ENCODE results near the gene EWSR1.

EWSR1 gene

GRCh38 chr22:29267462-29267857 is 608 bp upstream of the EWSR1 start:
- Histone ChIP-seq H3K4me2 (ENCODE audit: low read depth, low read length, poor library complexity, severe bottlenecking) (peak overlapping the region; percentile 100), H3F3A (ENCODE audit: low read depth) (0 out of 2 replicates have a peak, but pooled peaks cover under 1% of the 10 kb centered on the region), H3K79me2 (ENCODE audit: insufficient read depth, low read length) (peaks cover 73% of the 10 kb centered on the region), H4K20me1 (ENCODE audit: insufficient read depth, low read length, poor library complexity, severe bottlenecking) (peaks cover 46% of the 10 kb centered on the region), H3K4me3 (ENCODE audit: low read length, poor library complexity, severe bottlenecking) (peak overlapping the region; percentile 94), H3K9ac (ENCODE audit: low read depth, low read length, poor library complexity, severe bottlenecking) (peak overlapping the region; percentile 99), H3K4me1 (ENCODE audit: insufficient read depth, low read length, poor library complexity, severe bottlenecking) (peaks cover 46% of the 10 kb centered on the region), H3K36me3 (ENCODE audit: insufficient read depth, low read length) (peaks cover 15% of the 10 kb centered on the region), H2AFZ (ENCODE audit: low read length) (peak overlapping the region; percentile 94), H3K9me2 (replicated peaks; ENCODE audit: low read depth, low read length) (no peaks in the 10 kb centered on the region), H3K27me3 (ENCODE audit: insufficient read depth, low read length, poor library complexity, severe bottlenecking) (peaks cover 6% of the 10 kb centered on the region), H3K9me3 (ENCODE audit: insufficient read depth, low read depth, low read length) (no peaks in the 10 kb centered on the region)
- TF ChIP-seq CTCF (conservative IDR thresholded peaks at IDR 0.05; ENCODE audit: low read length) (no peak), EZH2phosphoT487 (IDR thresholded peaks at IDR 0.05; ENCODE audit: borderline replicate concordance) (no peak)

- Histone ChIP-seq H4K20me1 (ENCODE audit: insufficient read depth, low read length, poor library complexity, severe bottlenecking) (peaks cover 58% of the 10 kb centered on the region), H3F3A (ENCODE audit: low read depth) (no peaks in the 10 kb centered on the region), H3K4me2 (ENCODE audit: low read depth, low read length, poor library complexity, severe bottlenecking) (peak overlapping the region; percentile 100), H3K9ac (ENCODE audit: low read depth, low read length, poor library complexity, severe bottlenecking) (peak overlapping the region; percentile 99), H3K79me2 (ENCODE audit: insufficient read depth, low read length) (peaks cover 85% of the 10 kb centered on the region), H3K36me3 (ENCODE audit: insufficient read depth, low read length) (peaks cover 27% of the 10 kb centered on the region), H3K4me1 (ENCODE audit: insufficient read depth, low read length, poor library complexity, severe bottlenecking) (peaks cover 58% of the 10 kb centered on the region), H3K27me3 (ENCODE audit: insufficient read depth, low read length, poor library complexity, severe bottlenecking) (peaks cover 6% of the 10 kb centered on the region), H3K9me3 (ENCODE audit: insufficient read depth, low read depth, low read length) (no peaks in the 10 kb centered on the region), H3K4me3 (ENCODE audit: low read length, poor library complexity, severe bottlenecking) (peak overlapping the region; percentile 94), H3K9me2 (replicated peaks; ENCODE audit: low read depth, low read length) (no peaks in the 10 kb centered on the region), H2AFZ (ENCODE audit: low read length) (peak overlapping the region; percentile 94; the same call in 1 of the 2 replicates)
- TF ChIP-seq CTCF (conservative IDR thresholded peaks at IDR 0.05; ENCODE audit: low read length): no peak
- no peak for TF ChIP-seq EZH2phosphoT487 (IDR thresholded peaks at IDR 0.05; ENCODE audit: borderline replicate concordance)
These were observed 602 bp downstream of the EWSR1 start for GRCh38 chr22:29268511-29269229.

GRCh38 chr22:29269230-29269604 is 1.1 kb downstream of the EWSR1 start:
- Histone ChIP-seq H3K36me3 (ENCODE audit: insufficient read depth, low read length) (peaks cover 31% of the 10 kb centered on the region), H3K9ac (ENCODE audit: low read depth, low read length, poor library complexity, severe bottlenecking) (peak overlapping the region; percentile 99)
- TF ChIP-seq EZH2phosphoT487 (IDR thresholded peaks at IDR 0.05; ENCODE audit: borderline replicate concordance) (no peak), CTCF (conservative IDR thresholded peaks at IDR 0.05; ENCODE audit: low read length) (no peak)

More at GRCh38 chr22:29269230-29269604, 1.1 kb downstream of the EWSR1 start:
- no peaks in the 10 kb centered on the region for H3K9me2 ChIP-seq (replicated peaks; ENCODE audit: low read depth, low read length)
- H3K79me2 ChIP-seq (ENCODE audit: insufficient read depth, low read length): peaks cover 91% of the 10 kb centered on the region
- peaks cover 63% of the 10 kb centered on the region for H3K4me1 ChIP-seq (ENCODE audit: insufficient read depth, low read length, poor library complexity, severe bottlenecking)
- H3F3A ChIP-seq (ENCODE audit: low read depth): no peaks in the 10 kb centered on the region
- peak overlapping the region; percentile 100 for H3K4me2 ChIP-seq (ENCODE audit: low read depth, low read length, poor library complexity, severe bottlenecking)
- peak overlapping the region; percentile 94 for H3K4me3 ChIP-seq (ENCODE audit: low read length, poor library complexity, severe bottlenecking)
- H3K27me3 ChIP-seq (ENCODE audit: insufficient read depth, low read length, poor library complexity, severe bottlenecking): peaks cover 6% of the 10 kb centered on the region
- no peak overlapping the region for H2AFZ ChIP-seq (ENCODE audit: low read length)
- peaks cover 64% of the 10 kb centered on the region for H4K20me1 ChIP-seq (ENCODE audit: insufficient read depth, low read length, poor library complexity, severe bottlenecking)
- H3K9me3 ChIP-seq (ENCODE audit: insufficient read depth, low read depth, low read length): no peaks in the 10 kb centered on the region

Data from Loucy (cell line).